C4-2B (cell line): ENCODE measurements around the gene STK26.

Experiments used
- H3K27ac ChIP-seq: fragments of 450-650 bp; 2 replicates; pipeline ENCODE4 v1.5.1; 2017
- ZFX ChIP-seq: fragments of 450-650 bp; IDR thresholded peaks from 2 replicates; pipeline ENCODE4 v1.6.1; 2017
- TF ChIP-seq, protein P1 (sequence below): fragments of 450-650 bp; conservative IDR thresholded peaks from 2 replicates; pipeline ENCODE4 v1.5.1; 2017; ENCODE audit warnings: mild to moderate bottlenecking

Gene STK26

DNA sequence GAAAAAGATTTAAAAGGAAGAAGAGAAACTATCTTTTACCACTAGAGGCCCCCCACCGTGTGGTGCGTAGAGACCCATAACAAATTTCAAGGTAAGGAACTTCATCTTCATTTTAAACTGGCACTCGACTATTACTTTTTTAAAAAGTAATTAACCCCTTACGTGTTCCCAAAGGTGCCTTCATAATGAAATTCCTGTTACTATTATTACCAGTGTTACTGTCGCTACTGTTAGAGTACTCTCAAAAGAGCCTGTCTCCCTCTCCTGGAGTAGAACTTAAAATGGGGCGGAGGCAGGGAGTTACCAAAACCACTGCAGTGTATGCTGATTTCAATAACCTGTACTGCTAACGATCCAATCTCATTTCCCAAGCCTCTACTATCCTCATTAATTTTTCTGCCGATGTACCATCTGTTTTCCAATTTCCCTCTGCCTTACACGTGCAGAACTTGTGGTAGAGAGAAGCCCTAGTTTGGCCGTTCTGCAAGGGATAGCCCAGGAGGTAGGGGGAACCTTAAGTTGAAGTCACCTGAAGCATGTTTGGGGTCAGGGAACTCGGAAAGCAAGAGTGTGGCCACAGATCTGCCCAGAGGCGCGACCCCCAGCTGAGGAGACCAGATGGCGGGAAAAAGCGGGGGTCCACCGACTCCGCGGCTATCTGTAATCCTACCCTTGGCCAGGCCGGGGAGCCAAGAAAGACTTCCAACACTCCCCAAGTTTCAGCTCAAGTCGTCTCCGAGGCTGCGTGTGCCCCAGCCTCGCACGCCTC is 720 bp upstream of the STK26 start:
- peak overlapping the region; percentile 89 for H3K27ac ChIP-seq
- TF ChIP-seq ZFX: no peak
- TF ChIP-seq, protein P1, sequence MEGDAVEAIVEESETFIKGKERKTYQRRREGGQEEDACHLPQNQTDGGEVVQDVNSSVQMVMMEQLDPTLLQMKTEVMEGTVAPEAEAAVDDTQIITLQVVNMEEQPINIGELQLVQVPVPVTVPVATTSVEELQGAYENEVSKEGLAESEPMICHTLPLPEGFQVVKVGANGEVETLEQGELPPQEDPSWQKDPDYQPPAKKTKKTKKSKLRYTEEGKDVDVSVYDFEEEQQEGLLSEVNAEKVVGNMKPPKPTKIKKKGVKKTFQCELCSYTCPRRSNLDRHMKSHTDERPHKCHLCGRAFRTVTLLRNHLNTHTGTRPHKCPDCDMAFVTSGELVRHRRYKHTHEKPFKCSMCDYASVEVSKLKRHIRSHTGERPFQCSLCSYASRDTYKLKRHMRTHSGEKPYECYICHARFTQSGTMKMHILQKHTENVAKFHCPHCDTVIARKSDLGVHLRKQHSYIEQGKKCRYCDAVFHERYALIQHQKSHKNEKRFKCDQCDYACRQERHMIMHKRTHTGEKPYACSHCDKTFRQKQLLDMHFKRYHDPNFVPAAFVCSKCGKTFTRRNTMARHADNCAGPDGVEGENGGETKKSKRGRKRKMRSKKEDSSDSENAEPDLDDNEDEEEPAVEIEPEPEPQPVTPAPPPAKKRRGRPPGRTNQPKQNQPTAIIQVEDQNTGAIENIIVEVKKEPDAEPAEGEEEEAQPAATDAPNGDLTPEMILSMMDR: peak; percentile 32

DNA sequence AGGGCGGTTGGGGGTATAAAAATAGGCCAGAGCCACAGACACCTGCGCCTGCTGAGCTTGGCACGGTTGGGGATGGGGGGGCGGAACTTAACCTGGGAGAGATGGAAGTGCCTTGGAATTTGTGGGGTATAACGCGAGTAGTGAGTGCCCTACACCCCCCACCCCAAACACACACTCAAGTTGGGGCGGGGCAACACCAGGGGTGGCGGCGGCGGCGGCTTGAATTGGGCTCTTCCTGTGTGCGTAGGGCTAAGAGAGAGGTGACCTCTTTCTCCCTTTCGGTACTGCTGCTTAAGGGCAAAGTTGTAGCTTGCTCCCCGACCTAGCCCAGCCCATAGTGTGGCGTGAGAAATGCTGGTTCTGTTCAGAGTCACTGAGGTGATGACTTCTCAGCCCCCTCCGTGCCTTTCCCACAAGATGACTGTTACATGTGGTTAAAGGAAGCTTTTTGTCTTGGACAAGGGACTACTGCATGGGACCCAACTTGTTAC is 839 bp downstream of the STK26 start:
- TF ChIP-seq ZFX: no peak
- TF ChIP-seq, protein P1: no peak
- H3K27ac ChIP-seq: peak overlapping the region; percentile 89

DNA sequence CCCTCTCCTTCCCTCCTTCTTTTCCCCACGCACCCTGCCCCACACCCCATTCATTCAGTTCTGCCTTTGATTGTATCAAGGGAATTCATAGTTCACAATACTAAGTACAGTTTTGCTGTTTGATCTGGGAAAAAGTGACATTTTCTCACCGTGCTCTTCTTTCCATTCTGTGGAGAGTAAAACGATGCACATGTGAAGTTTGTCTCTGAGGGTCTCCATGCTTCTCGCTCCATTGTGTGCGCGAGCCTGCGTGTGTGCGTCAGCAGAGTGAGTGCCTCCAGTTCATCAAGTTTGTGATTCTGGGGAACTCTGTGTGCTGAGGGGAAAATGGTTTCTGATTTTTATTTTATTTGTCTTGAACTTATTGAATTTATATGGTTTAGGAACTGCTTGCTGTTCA is 1.9 kb downstream of the STK26 start:
- no peak overlapping the region for H3K27ac ChIP-seq
- TF ChIP-seq, protein P1: no peak
- no peak for TF ChIP-seq ZFX

DNA sequence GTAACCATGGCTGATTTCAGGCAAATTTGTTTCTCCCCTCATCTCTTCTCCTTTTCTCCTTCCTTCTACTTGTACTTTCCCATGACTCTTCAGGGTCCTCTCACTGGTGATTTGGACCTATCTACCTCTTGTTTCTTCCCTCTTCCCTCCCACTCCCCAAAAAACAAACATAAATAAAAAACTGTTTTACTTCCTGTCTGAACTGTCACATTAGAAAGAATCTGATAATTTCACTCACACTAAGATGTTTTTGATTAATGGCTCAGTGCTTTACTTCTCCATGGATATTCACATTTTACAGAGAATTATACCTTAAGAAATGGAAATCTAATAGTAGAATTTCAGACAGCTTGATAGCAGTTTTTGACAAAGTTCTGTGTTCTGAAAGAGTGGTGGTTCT is 7.2 kb downstream of the STK26 start:
- no peak overlapping the region for H3K27ac ChIP-seq

GRCh38 chrX:132031867-132032266 is 8.8 kb downstream of the STK26 start:
- TF ChIP-seq, protein P1: no peak
- no peak for TF ChIP-seq ZFX
- no peak overlapping the region for H3K27ac ChIP-seq

More for the DNA sequence above, 7.2 kb downstream of the STK26 start:
- TF ChIP-seq ZFX: no peak
- TF ChIP-seq, protein P1: no peak

DNA sequence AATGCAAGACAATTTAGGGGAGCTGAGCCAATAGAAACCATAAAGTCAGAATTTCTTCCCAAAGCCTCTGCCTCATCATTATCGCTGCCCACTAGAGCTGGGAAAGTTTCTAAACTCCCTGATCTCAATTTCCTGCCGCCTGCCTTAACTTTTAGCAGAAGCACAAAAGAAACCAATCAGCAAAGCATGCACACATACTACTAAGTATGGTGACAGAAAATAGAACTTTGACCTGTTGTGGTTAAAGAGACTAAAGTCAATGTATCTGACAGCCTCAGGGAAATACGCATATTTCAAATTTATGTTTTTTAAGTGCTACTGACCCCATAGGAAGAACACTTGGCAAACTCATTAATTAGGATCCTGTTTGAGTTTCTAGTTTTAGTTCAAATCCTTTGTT is 10.1 kb downstream of the STK26 start:
- TF ChIP-seq, protein P1: no peak
- no peak for TF ChIP-seq ZFX
- no peak overlapping the region for H3K27ac ChIP-seq

GRCh38 chrX:132034648-132035047 is 11.5 kb downstream of the STK26 start:
- no peak overlapping the region for H3K27ac ChIP-seq
- no peak for TF ChIP-seq ZFX

DNA sequence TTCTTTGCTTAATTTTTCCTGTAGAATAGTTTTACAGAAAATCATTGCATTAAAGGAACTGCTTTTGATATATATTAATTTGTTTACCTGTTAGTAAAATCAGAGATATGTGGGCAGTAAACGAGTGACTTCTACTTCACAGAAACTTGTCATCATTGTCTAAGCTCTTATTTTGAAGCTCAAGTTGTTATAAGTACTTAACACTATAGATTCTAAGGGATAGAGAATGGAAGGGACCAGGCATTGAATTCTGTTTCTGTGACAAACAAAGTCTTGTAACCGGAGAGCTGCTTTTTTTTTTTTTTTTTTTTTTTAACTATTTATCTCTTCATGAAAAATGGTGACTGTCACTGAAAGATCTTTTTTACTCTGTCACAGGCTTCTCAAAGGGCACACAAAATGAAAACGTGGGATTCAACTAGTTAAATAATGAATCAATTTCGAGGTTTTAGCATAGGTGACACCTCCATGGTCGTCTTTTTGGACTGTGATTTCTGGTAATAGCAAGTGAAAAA is 14.4 kb downstream of the STK26 start:
- TF ChIP-seq ZFX: no peak
- TF ChIP-seq, protein P1: no peak
- no peak overlapping the region for H3K27ac ChIP-seq
